Stimulated activated CD8-positive, alpha-beta memory T cell treated with anti-CD3 and anti-CD28 coated beads, Interleukin-4, amount 100 ng/mL, for 48 hours (primary cell): ENCODE data around the gene EWSR1.
A peak's percentile ranks its signal among the peaks of the same experiment; 100 is the strongest.

Experiments
- DNase-seq: peaks from one replicate; pipeline ENCODE4 v3.0.0-alpha.2; 2020

EWSR1 gene

DNA sequence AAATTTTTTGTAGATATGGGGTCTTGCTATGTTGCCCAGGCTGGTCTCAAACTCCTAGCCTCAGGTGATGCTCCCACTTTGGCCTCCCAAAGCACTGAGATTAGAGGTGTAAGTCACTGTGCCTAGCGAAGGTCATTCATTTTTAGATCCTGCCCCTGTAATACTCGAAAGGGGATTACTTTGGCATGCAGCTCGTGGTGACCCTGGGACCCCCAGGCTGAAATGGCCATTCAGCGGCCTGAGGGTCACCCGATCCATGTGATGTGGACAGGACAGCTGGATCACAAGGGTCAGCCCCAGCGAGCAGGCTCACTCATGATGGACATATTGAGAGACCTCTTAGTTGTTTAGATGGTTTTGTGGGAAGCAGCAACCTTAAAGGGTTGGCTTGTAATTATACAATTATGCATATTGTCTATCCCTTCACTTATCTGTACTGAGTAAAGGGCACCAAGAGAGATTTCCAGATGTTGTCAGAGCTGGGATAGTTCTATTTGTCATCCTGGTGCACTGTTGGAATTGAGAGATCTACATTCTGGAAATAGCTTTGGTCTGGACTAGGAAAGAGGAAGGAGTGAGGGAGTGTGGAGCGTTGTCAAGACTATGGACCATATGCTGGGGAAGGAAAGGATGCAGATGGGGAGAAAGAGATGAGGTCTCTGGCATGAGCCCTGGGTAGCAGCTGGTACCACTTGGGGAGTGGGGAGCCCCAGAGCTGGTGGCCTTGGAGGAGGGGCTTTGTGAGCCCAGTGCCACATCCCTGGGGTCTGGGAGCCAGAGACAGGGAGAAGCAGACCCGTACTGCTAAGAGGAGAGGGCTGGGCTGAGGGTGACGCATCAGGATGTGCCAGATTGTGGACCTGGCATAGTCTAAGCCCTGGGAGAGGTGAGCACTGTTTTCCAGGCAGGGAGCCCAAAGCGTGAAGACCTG is 15.8 kb upstream of the EWSR1 start:
- no peak for DNase-seq

GRCh38 chr22:29253561-29254285 is 14.3 kb upstream of the EWSR1 start:
- no peak for DNase-seq

DNA sequence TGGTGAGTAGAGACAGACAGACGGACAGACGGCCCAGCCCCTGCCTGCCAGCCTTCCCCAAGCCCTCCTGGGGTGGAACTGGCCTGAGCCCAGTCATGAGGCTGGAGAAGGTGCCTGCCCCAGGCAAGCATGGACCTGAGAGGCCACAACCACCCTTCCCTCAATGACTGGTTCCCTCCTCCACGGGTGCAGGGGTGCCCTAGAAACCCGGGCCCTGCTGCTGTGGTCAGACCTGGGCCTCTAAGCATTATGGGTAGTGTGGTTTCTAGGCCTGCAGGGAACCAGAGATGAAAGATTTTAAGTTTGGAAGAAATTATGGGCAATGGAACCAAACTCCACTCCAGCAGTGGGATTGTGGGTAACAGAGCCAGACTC is 13.8 kb upstream of the EWSR1 start:
- no peak for DNase-seq

- DNase-seq, result no peak
Measured at GRCh38 chr22:29255064-29255621, 12.9 kb upstream of the EWSR1 start.

DNA sequence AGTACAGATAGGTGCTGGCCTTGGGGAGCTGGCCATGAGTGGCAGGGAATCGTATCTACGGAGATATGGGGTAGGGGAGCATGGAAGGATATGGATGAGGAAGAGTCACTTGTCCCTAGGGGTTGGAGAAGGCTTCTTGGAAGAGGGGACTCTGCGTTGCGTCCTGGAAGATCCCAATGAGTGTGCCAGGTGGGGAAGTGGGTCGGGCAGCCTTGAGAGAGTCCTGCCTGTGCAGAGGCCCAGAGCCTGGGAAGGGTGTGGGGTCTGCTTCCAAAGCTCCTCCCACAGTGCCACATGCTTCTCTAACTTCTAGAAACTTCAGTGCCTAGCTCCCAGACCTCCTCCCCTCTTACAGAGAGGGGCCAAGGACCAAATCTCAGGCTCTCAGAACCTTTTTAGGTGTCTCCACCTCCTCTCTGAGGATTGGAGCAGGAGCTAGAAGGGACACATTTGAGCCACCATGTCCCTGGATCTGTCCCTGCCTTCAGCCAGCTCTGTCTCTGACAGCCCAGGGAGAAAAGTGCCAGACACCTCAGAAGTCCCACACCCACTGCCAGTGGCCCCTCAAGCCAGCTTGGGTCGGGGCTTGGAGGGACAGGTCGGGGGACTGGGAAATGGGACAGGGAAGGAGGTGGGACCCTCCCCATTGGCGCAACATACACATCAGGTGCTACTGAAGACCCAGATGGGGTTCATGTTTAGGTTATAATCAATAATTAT is 11.3 kb upstream of the EWSR1 start:
- DNase-seq, result no peak

- no peak for DNase-seq
Measured at GRCh38 chr22:29257751-29258181, 10.3 kb upstream of the EWSR1 start.

- DNase-seq, result no peak
Measured at GRCh38 chr22:29258407-29259252, 9.4 kb upstream of the EWSR1 start.

- no peak for DNase-seq
Measured at GRCh38 chr22:29259253-29259899, 8.7 kb upstream of the EWSR1 start.

- DNase-seq, result no peak
Measured at GRCh38 chr22:29260031-29260560, 8.0 kb upstream of the EWSR1 start.

DNA sequence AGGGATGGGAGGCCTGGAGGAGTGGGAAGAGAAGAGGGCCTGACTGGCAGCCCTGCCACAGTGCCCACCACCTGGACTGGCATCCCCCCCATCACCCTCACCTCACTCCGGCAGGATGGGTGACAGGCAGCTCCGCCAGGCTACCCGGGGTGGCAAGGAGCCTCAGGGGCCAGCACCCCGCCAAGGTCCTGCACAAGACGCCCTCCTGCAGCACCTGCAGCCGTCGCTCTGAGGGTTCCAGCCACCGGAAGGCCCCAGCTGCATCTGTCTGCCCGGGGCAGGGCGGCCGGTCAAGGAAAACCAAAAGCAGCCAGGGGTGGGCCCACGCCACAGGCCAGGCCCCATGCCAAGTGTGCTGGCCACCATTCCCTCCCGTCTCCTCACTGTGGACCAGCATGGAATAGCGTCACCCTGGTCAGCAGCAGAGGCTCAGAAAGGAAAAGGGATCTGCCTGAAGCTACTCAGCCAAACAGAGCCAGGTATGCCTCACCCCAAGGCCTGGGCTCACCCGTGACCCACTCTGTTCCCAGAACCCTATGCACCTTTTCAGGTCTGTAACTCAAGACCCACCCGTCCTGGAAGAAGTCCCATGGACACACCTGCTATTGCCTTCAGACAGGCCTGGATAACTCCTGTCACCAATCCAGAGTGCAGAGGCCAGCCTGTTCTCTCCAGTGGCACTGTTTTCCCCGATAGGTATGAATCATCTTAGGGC is 7.3 kb upstream of the EWSR1 start:
- DNase-seq, result no peak

- DNase-seq, result no peak
Measured at GRCh38 chr22:29263791-29264276, 4.2 kb upstream of the EWSR1 start.

DNA sequence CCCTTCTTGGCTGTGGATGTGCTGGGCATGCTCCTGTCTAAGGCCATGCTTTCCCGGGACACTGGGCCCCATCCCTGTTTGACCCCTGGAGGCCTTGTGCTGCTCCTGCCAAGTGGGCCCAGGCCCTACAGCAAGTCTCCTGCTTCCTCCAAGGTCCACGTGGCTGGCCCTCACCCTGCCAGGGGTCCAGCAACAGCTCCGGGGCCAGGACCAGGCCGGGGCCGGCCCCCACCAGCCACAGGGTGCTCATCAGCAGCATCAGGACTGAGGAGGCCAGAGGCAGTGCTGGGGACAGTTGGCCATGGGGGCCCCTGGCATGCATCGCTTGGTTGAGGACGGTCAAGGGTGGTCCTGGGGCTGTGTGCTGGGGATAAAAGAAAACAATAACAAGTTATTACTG is 2.8 kb upstream of the EWSR1 start:
- DNase-seq, result no peak

DNA sequence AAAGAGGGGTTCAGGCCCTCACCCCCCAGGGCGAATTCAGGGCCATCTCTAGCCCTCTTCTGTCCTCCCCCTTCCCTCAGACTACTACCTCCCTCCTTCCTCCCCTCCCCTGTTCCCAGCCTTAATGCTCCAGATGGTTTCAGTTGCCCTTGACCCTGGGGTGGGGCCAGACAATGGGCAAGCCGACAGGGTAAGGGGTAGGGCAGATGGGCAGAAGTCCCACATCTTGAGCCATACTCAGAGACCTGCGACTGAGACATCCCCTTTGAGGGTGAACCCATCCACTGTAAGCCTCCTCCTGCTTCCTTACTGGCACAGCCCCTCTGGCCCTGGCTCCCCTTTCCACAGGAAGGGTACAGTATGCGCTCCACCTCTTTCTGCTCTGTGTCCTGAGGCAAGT is 2.1 kb upstream of the EWSR1 start:
- DNase-seq, result no peak

- peak; percentile 35 for DNase-seq
Measured at GRCh38 chr22:29266564-29267461, 1.3 kb upstream of the EWSR1 start.

GRCh38 chr22:29267462-29267857 is 608 bp upstream of the EWSR1 start:
- DNase-seq, result no peak

DNA sequence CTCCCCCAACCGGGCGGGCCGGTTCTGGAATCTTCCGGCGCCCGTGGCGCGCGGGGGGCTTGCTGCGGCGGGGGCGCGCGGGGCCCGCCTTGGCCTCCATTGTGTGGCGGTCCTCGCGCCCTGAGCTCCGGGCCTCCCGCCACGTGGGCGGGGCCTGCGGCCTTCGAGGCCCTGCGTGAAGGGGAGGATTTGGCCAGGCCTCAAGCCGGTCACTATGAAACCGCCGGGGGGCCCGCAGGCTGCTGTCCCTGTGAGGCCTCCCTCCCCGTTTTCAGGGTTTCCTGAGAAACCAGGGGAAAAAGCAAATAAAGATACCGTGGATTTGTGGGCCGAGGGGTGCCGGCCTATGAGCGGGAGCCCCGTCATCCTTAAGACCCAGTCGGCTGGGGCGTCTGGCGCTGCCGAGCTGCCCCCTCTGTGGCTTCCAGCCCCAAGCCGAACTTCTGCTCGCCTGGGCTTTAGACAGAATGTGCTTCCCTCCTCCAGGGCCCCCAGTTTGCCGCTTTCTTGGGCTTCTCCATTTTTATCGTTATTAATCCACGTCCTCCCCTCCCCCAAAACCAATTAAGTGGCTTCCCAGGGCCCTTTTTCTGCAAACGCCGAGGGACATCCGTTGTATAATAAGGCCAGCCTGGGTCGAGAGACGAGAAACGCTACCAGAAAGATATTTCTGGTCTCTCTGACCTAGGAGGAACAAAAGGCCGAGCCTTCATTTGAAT is 602 bp downstream of the EWSR1 start:
- peak; percentile 60 for DNase-seq

DNA sequence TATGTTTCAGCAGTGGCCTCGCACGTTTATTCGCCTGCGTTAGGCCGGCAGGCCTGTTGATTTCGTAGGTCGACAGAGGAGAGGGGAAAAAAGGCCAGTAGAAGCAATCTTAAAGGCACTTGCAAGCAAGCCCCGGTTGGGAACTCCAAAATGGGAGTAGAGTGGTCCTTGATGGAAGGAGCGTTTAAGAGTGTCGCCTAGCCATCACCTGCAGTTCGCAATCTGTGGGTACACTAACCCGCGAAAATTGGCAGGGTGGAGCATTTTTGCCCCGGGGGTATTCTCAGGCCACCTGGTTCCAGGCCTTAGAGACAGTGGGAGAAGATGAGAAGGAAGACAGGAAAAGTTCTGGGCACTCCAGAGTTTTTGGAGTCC is 1.1 kb downstream of the EWSR1 start:
- peak; percentile 32 for DNase-seq

GRCh38 chr22:29269731-29270474 is 1.8 kb downstream of the EWSR1 start:
- DNase-seq, result peak; percentile 34
